IPS-18c (cell line): ENCODE measurements around the gene RAB37.
A peak's percentile ranks its signal among the peaks of the same experiment; 100 is the strongest.

ENCODE experiments used
- H3K4me3 ChIP-seq: 2 replicates; pipeline ENCODE4 v1.7.0; 2013; ENCODE audit warnings: low read depth, mild to moderate bottlenecking, low read length, moderate library complexity; ENCODE audit not compliant: insufficient read depth
- H3K9me3 ChIP-seq: one replicate; pipeline ENCODE4 v1.6.1; 2013; ENCODE audit warnings: mild to moderate bottlenecking, low read length, moderate library complexity; ENCODE audit not compliant: control insufficient read depth, insufficient read depth

The RAB37 gene

GRCh38 chr17:74736513-74737298, at the start of gene RAB37:
RAB37 (plus strand) TSS chr17:74737256; CDS start chr17:74737273, 17 bp downstream.
- Histone ChIP-seq H3K9me3 (no peaks in the 10 kb centered on the region), H3K4me3 (peak within 1 kb of the TSS; percentile 68)

- Histone ChIP-seq H3K9me3 (no peaks in the 10 kb centered on the region), H3K4me3 (no peak overlapping the region)
These were observed 49.2 kb upstream of the RAB37 start for GRCh38 chr17:74687886-74688285.

- no peak overlapping the region for H3K4me3 ChIP-seq
- no peaks in the 10 kb centered on the region for H3K9me3 ChIP-seq
These were observed 46.6 kb upstream of the RAB37 start for GRCh38 chr17:74690409-74690825.

- no peak overlapping the region for H3K4me3 ChIP-seq
- no peaks in the 10 kb centered on the region for H3K9me3 ChIP-seq
These were observed 45.9 kb upstream of the RAB37 start for GRCh38 chr17:74691151-74691550.

- Histone ChIP-seq H3K4me3 (no peak overlapping the region), H3K9me3 (no peaks in the 10 kb centered on the region)
These were observed 43.0 kb upstream of the RAB37 start for GRCh38 chr17:74694081-74694480.

- no peak overlapping the region for H3K4me3 ChIP-seq
- H3K9me3 ChIP-seq, result no peaks in the 10 kb centered on the region
These were observed 41.4 kb upstream of the RAB37 start for GRCh38 chr17:74695629-74696028.

GRCh38 chr17:74697515-74697914, 39.5 kb upstream of the RAB37 start:
- Histone ChIP-seq H3K4me3 (no peak overlapping the region), H3K9me3 (no peaks in the 10 kb centered on the region)

- no peak overlapping the region for H3K4me3 ChIP-seq
- no peaks in the 10 kb centered on the region for H3K9me3 ChIP-seq
These were observed 39.0 kb upstream of the RAB37 start for GRCh38 chr17:74698069-74698468.

- no peaks in the 10 kb centered on the region for H3K9me3 ChIP-seq
- no peak overlapping the region for H3K4me3 ChIP-seq
These were observed 37.8 kb upstream of the RAB37 start for GRCh38 chr17:74699236-74699635.

GRCh38 chr17:74702116-74702871, 34.8 kb upstream of the RAB37 start:
- Histone ChIP-seq H3K4me3 (no peak overlapping the region), H3K9me3 (no peaks in the 10 kb centered on the region)

- no peaks in the 10 kb centered on the region for H3K9me3 ChIP-seq
- H3K4me3 ChIP-seq, result no peak overlapping the region
These were observed 33.7 kb upstream of the RAB37 start for GRCh38 chr17:74703311-74703710.

- no peak overlapping the region for H3K4me3 ChIP-seq
- H3K9me3 ChIP-seq, result no peaks in the 10 kb centered on the region
These were observed 32.5 kb upstream of the RAB37 start for GRCh38 chr17:74704544-74704943.

- Histone ChIP-seq H3K4me3 (no peak overlapping the region), H3K9me3 (no peaks in the 10 kb centered on the region)
These were observed 25.8 kb upstream of the RAB37 start for GRCh38 chr17:74711058-74711824.

- no peak overlapping the region for H3K4me3 ChIP-seq
These were observed 24.8 kb upstream of the RAB37 start for GRCh38 chr17:74712301-74712700.

GRCh38 chr17:74712756-74713155, 24.3 kb upstream of the RAB37 start, which contains the start of gene CD300LF:
CD300LF (minus strand) TSS chr17:74712923; CDS start chr17:74712866, 57 bp downstream.
- H3K4me3 ChIP-seq, result no peak within 1 kb of the TSS

More at GRCh38 chr17:74712301-74712700, 24.8 kb upstream of the RAB37 start:
- no peaks in the 10 kb centered on the region for H3K9me3 ChIP-seq

GRCh38 chr17:74713171-74713755, 23.8 kb upstream of the RAB37 start:
- Histone ChIP-seq H3K4me3 (no peak overlapping the region), H3K9me3 (no peaks in the 10 kb centered on the region)

More at GRCh38 chr17:74712756-74713155, 24.3 kb upstream of the RAB37 start, which contains the start of gene CD300LF:
- H3K9me3 ChIP-seq, result no peaks in the 10 kb centered on the region

- no peak overlapping the region for H3K4me3 ChIP-seq
- H3K9me3 ChIP-seq, result no peaks in the 10 kb centered on the region
These were observed 21.9 kb upstream of the RAB37 start for GRCh38 chr17:74715144-74715543.
